IMR-90 (cell line): ENCODE measurements around the gene METTL21C. TPM values are rescaled to one million over a fixed set of nuclear protein-coding genes. Genes with fewer than 3 reads are reported as not detected.

ENCODE experiments used
- ATAC-seq: fragments of 200-7000 bp; cut with Tn5 transposase; 2 replicates; pipeline ENCODE4 v1.9.1; 2020; ENCODE audit warnings: low read depth, mild to moderate bottlenecking, moderate library complexity
- BruUV-seq: library from RNA; stranded (reverse); fragments of 400-500 nt; replicated peaks from 2 replicates; lab custom pipeline; 2021; lab: Mats Ljungman, UMichigan
- CTCF ChIA-PET: fragments of 300-600 bp; formaldehyde crosslinking; extraction: SDS; loops from one replicate; lab custom pipeline; 2021; ENCODE audit warnings: antibody characterized with exemption; lab: Yijun Ruan, JAX
- POLR2A ChIA-PET: fragments of 300-600 bp; sonication (Branson Sonifier 250); formaldehyde crosslinking; loops from one replicate; lab custom pipeline; 2022; ENCODE audit warnings: antibody characterized with exemption; ENCODE audit not compliant: unreplicated experiment; lab: Charles Lee
- DNase-seq: peaks from one replicate; pipeline ENCODE4 v3.0.0; 2013
- H2AFZ ChIP-seq: replicated peaks from 2 replicates; pipeline ENCODE3; 2013; ENCODE audit warnings: low read length, mild to moderate bottlenecking; ENCODE audit not compliant: poor library complexity
- H2AK5ac ChIP-seq: 2 replicates; pipeline ENCODE4 v1.6.1; 2013; ENCODE audit warnings: low read depth, low read length, inconsistent platforms
- H2AK9ac ChIP-seq: replicated peaks from 2 replicates; pipeline ENCODE3; 2013; ENCODE audit warnings: mild to moderate bottlenecking, low read depth, low read length, moderate library complexity; ENCODE audit not compliant: poor library complexity
- H2BK120ac ChIP-seq: 2 replicates; pipeline ENCODE4 v1.6.1; 2013; ENCODE audit warnings: low read depth, low read length, inconsistent platforms
- H2BK15ac ChIP-seq: 3 replicates; pipeline ENCODE4 v1.6.1; 2013; ENCODE audit warnings: low read depth, low read length, inconsistent platforms
- H2BK20ac ChIP-seq: 2 replicates; pipeline ENCODE4 v1.6.1; 2013; ENCODE audit warnings: low read depth, mild to moderate bottlenecking, inconsistent platforms, low read length, moderate library complexity
- H2BK5ac ChIP-seq: 2 replicates; pipeline ENCODE4 v1.6.1; 2013; ENCODE audit warnings: mild to moderate bottlenecking, low read depth, low read length, inconsistent platforms; ENCODE audit not compliant: poor library complexity, severe bottlenecking
- H3K14ac ChIP-seq: replicated peaks from 2 replicates; pipeline ENCODE4 v1.6.1; 2013; ENCODE audit warnings: low read depth, low read length, inconsistent platforms
- H3K18ac ChIP-seq: 2 replicates; pipeline ENCODE4 v1.6.1; 2013; ENCODE audit warnings: low read depth, low read length, control low read depth
- H3K23ac ChIP-seq: 2 replicates; pipeline ENCODE4 v1.6.1; 2013; ENCODE audit warnings: low read depth, low read length, inconsistent platforms
- H3K27ac ChIP-seq: 2 replicates; pipeline ENCODE4 v1.5.1; 2013; ENCODE audit warnings: mild to moderate bottlenecking, control low read depth, low read length; ENCODE audit not compliant: insufficient read depth
- H3K27me3 ChIP-seq: 2 replicates; pipeline ENCODE4 v1.6.1; 2013; ENCODE audit warnings: low read length; ENCODE audit not compliant: control insufficient read depth, insufficient read depth
- H3K36me3 ChIP-seq: 2 replicates; pipeline ENCODE4 v1.6.1; 2013; ENCODE audit warnings: low read length, mixed read lengths; ENCODE audit not compliant: control insufficient read depth, insufficient read depth
- H3K4ac ChIP-seq: 2 replicates; pipeline ENCODE4 v1.6.1; 2013; ENCODE audit warnings: low read depth, low read length, inconsistent platforms
- H3K4me1 ChIP-seq: 2 replicates; pipeline ENCODE4 v1.6.1; 2013; ENCODE audit warnings: low read length, mixed read lengths; ENCODE audit not compliant: control insufficient read depth, insufficient read depth
- H3K4me2 ChIP-seq: 2 replicates; pipeline ENCODE4 v1.6.1; 2013; ENCODE audit warnings: low read depth, mild to moderate bottlenecking, control low read depth, low read length, moderate library complexity
- H3K4me3 ChIP-seq: 2 replicates; pipeline ENCODE4 v1.5.1; 2013; ENCODE audit warnings: low read depth, mild to moderate bottlenecking, control low read depth, low read length, moderate library complexity; ENCODE audit not compliant: insufficient read depth
- H3K56ac ChIP-seq: 2 replicates; pipeline ENCODE4 v1.6.1; 2013; ENCODE audit warnings: low read length, inconsistent platforms; ENCODE audit not compliant: insufficient read depth; ENCODE audit errors: extremely low read depth
- H3K79me1 ChIP-seq, 2 experiments: 2 replicates each; pipeline ENCODE4 v1.6.1; 2013; ENCODE audit warnings: low read length in 2 of 2, inconsistent platforms in 1 of 2, low read depth in 1 of 2
- H3K9ac ChIP-seq: 2 replicates; pipeline ENCODE4 v1.6.1; 2013; ENCODE audit warnings: low read depth, low read length, control low read depth
- H3K9me1 ChIP-seq: 2 replicates; pipeline ENCODE4 v1.6.1; 2013; ENCODE audit warnings: low read length, inconsistent platforms; ENCODE audit not compliant: insufficient read depth
- H3K9me3 ChIP-seq: 2 replicates; pipeline ENCODE4 v1.6.1; 2013; ENCODE audit warnings: low read length; ENCODE audit not compliant: control insufficient read depth, insufficient read depth
- H4K20me1 ChIP-seq: 2 replicates; pipeline ENCODE4 v1.6.1; 2013; ENCODE audit warnings: low read length, inconsistent platforms; ENCODE audit not compliant: insufficient read depth
- H4K5ac ChIP-seq: 2 replicates; pipeline ENCODE4 v1.6.1; 2013; ENCODE audit warnings: mild to moderate bottlenecking, low read depth, low read length, control low read depth
- H4K8ac ChIP-seq, 2 experiments: 2 replicates each; pipeline ENCODE4 v1.6.1; 2013; ENCODE audit warnings: low read depth in 2 of 2, low read length in 2 of 2, control low read depth in 1 of 2, inconsistent platforms in 1 of 2
- H4K91ac ChIP-seq: 2 replicates; pipeline ENCODE4 v1.6.1; 2013; ENCODE audit warnings: low read depth, low read length, inconsistent platforms; ENCODE audit not compliant: insufficient read depth
- BHLHE40 ChIP-seq: fragments of 150-350 bp; IDR thresholded peaks from 2 replicates; pipeline ENCODE4 v1.6.1; 2016; ENCODE audit warnings: mild to moderate bottlenecking, low read depth, low read length
- CEBPB ChIP-seq: IDR thresholded peaks from 2 replicates; pipeline ENCODE4 v1.6.1; 2012; ENCODE audit warnings: low read depth, low read length, improper control_type of control experiment
- CHD1 ChIP-seq: IDR thresholded peaks from 2 replicates; pipeline ENCODE4 v1.6.1; 2012; ENCODE audit warnings: low read depth, low read length, improper control_type of control experiment
- CTCF ChIP-seq: conservative IDR thresholded peaks from 2 replicates; pipeline ENCODE4 v1.5.1; 2012; ENCODE audit warnings: mild to moderate bottlenecking, low read depth, low read length, improper control_type of control experiment
- ELK1 ChIP-seq: fragments of 150-350 bp; IDR thresholded peaks from 2 replicates; pipeline ENCODE4 v1.6.1; 2016; ENCODE audit warnings: low read depth, mild to moderate bottlenecking, low read length, moderate library complexity, borderline replicate concordance
- FOS ChIP-seq: fragments of 150-350 bp; IDR thresholded peaks from 2 replicates; pipeline ENCODE4 v1.6.1; 2016; ENCODE audit warnings: low read depth, low read length
- MAFK ChIP-seq: IDR thresholded peaks from 2 replicates; pipeline ENCODE4 v1.6.1; 2012; ENCODE audit warnings: low read depth, low read length, improper control_type of control experiment
- MAZ ChIP-seq: IDR thresholded peaks from 2 replicates; pipeline ENCODE4 v1.6.1; 2012; ENCODE audit warnings: low read depth, mild to moderate bottlenecking, low read length, improper control_type of control experiment, moderate library complexity, borderline replicate concordance
- MXI1 ChIP-seq: IDR thresholded peaks from 2 replicates; pipeline ENCODE4 v1.6.1; 2012; ENCODE audit warnings: low read depth, mild to moderate bottlenecking, low read length, moderate library complexity, borderline replicate concordance
- NFE2L2 ChIP-seq: fragments of 150-350 bp; IDR thresholded peaks from 2 replicates; pipeline ENCODE4 v1.6.1; 2016; ENCODE audit warnings: low read depth, mild to moderate bottlenecking, low read length
- POLR2A ChIP-seq: IDR thresholded peaks from 2 replicates; pipeline ENCODE4 v1.6.1; 2012; ENCODE audit warnings: mild to moderate bottlenecking, low read depth, low read length
- RAD21 ChIP-seq: IDR thresholded peaks from 2 replicates; pipeline ENCODE4 v1.6.1; 2012; ENCODE audit warnings: low read length, improper control_type of control experiment
- RCOR1 ChIP-seq: IDR thresholded peaks from 2 replicates; pipeline ENCODE4 v1.6.1; 2012; ENCODE audit warnings: mild to moderate bottlenecking, low read length, improper control_type of control experiment; ENCODE audit not compliant: insufficient replicate concordance
- RFX5 ChIP-seq: IDR thresholded peaks from 2 replicates; pipeline ENCODE4 v1.8.0; 2012; ENCODE audit warnings: low read depth, mild to moderate bottlenecking, low read length, moderate library complexity
- SMC3 ChIP-seq: fragments of 150-350 bp; IDR thresholded peaks from 2 replicates; pipeline ENCODE4 v1.6.1; 2016; ENCODE audit warnings: low read depth, mild to moderate bottlenecking, antibody characterized with exemption, low read length, moderate library complexity
- USF2 ChIP-seq: fragments of 150-350 bp; IDR thresholded peaks from 2 replicates; pipeline ENCODE4 v1.6.1; 2017; ENCODE audit warnings: mild to moderate bottlenecking, antibody characterized with exemption, low read length, low read depth
- WGBS, 2 experiments: methylation state at CpG; one replicate each; pipeline versions ENCODE4 v1.1.5 to v1.1.7; 2013; ENCODE audit warnings: missing lambda C conversion rate in 2 of 2; ENCODE audit not compliant: insufficient read length in 1 of 2; ENCODE audit errors: extremely low coverage in 2 of 2; 5-methylcytosine and 5-hydroxymethylcytosine counted together
- dilution Hi-C: fragments of 300-500 bp; cut with HindIII; formaldehyde crosslinking; loops from one replicate; pipeline ENCODE4 v1.14.3; 2018; ENCODE audit warnings: low sequenced_read_pairs; ENCODE audit not compliant: unreplicated experiment
- in situ Hi-C: fragments of 300-500 bp; cut with MboI; formaldehyde crosslinking; loops from 3 replicates; pipeline ENCODE4 v1.14.3; 2019; ENCODE audit warnings: low sequenced_read_pairs, inconsistent platforms, mixed read lengths
- intact Hi-C: fragments of 100-400 bp; cut with micrococcal nuclease; formaldehyde crosslinking; loops from 2 replicates; pipeline ENCODE4 v1.10.0; 2022
- polyA plus RNA-seq, 3 experiments: library from polyadenylated mRNA; depleted of rRNA; stranded (reverse); fragments of >200 nt; gene quantifications; 2 replicates each; pipeline ENCODE4 v1.2.3, GENCODE V29; 2012; ENCODE audit warnings: low replicate concordance in 1 of 3
- total RNA-seq: library from RNA; depleted of rRNA; stranded (reverse); fragments of >200 nt; gene quantifications from 2 replicates; pipeline ENCODE4 v1.2.3, GENCODE V29; 2012

METTL21C gene
- total and polyA plus RNA-seq, 2 of the 4 experiments (the other 2 are of a cell fraction) = not detected

GRCh38 chr13:102688306-102688973, 6.4 kb downstream of the METTL21C start:
- no peak overlapping the region for H3K56ac ChIP-seq
- H2BK120ac ChIP-seq = no peak overlapping the region
- intact Hi-C loops (no loop called here), dilution Hi-C loops (no loop called here), in situ Hi-C loops (no loop called here)
- no peak overlapping the region for H3K4me3 ChIP-seq
- no peak overlapping the region for H3K4me2 ChIP-seq
- peaks cover 31% of the 10 kb centered on the region for H3K27me3 ChIP-seq
- no peak overlapping the region for H4K5ac ChIP-seq
- no peak overlapping the region for H2BK5ac ChIP-seq
- H3K27ac ChIP-seq = no peak overlapping the region
- H3K79me1 ChIP-seq = no peaks in the 10 kb centered on the region
- no peak overlapping the region for H3K23ac ChIP-seq
- H3K9me1 ChIP-seq = no peaks in the 10 kb centered on the region
- ChIA-PET POLR2A (no interaction called here), CTCF (no interaction called here)
- H3K14ac ChIP-seq = no peak overlapping the region
- no peak for ATAC-seq
- no peak overlapping the region for H2AFZ ChIP-seq
- H3K36me3 ChIP-seq = no peaks in the 10 kb centered on the region
- H3K4ac ChIP-seq = no peak overlapping the region
- DNase-seq = no peak
- H2AK9ac ChIP-seq = no peak overlapping the region
- H4K20me1 ChIP-seq = no peaks in the 10 kb centered on the region
- BruUV-seq = no TSS peak
- H4K91ac ChIP-seq = no peak overlapping the region
- H3K9ac ChIP-seq = no peak overlapping the region
- H2BK20ac ChIP-seq = no peak overlapping the region
- TF ChIP-seq RFX5 (no peak), USF2 (no peak), CEBPB (no peak), CHD1 (no peak), MAZ (no peak), NFE2L2 (no peak), SMC3 (no peak), MXI1 (no peak), POLR2A (no peak), RCOR1 (no peak), MAFK (no peak), RAD21 (no peak), ELK1 (no peak), CTCF (no peak), BHLHE40 (no peak), FOS (no peak)
- H3K18ac ChIP-seq = no peak overlapping the region
- 36% methylated on average over 5 of the region's 13 CpGs; no CpG with 5 or more reads in 1 of the 2 experiments for WGBS, 2 experiments
- H4K8ac ChIP-seq = no peak overlapping the region
- H2AK5ac ChIP-seq = no peak overlapping the region
- no peak overlapping the region for H2BK15ac ChIP-seq
- H3K4me1 ChIP-seq = no peaks in the 10 kb centered on the region
- no peaks in the 10 kb centered on the region for H3K9me3 ChIP-seq
